Kidney epithelial cell (primary cell): ENCODE results near the gene GZMB. TPM values are rescaled to one million over a fixed set of nuclear protein-coding genes. Genes with fewer than 3 reads are reported as not detected.
"Not testable (repeated sequence)": the region's sequence is repeated elsewhere in the genome, so short reads cannot be mapped to it uniquely, and the experiment has no call there.

Source experiments
- DNase-seq: peaks from one replicate; pipeline ENCODE4 v3.0.0-alpha.2; 2010; ENCODE audit warnings: low read depth
- H3K27me3 ChIP-seq: 2 replicates; pipeline ENCODE4 v1.6.0; 2011; ENCODE audit warnings: low read length; ENCODE audit not compliant: control insufficient read depth, insufficient read depth
- H3K36me3 ChIP-seq: 2 replicates; pipeline ENCODE4 v1.5.1; 2011; ENCODE audit warnings: low read length; ENCODE audit not compliant: control insufficient read depth, insufficient read depth
- H3K4me3 ChIP-seq: 2 replicates; pipeline ENCODE4 v1.5.1; 2011; ENCODE audit warnings: low read depth, mild to moderate bottlenecking, control low read depth, low read length
- total RNA-seq: library from RNA; depleted of rRNA; stranded (reverse); fragments of >200 nt; gene quantifications from 2 replicates; pipeline ENCODE4 v1.2.3, GENCODE V29; 2015
- TF ChIP-seq, protein P1 (sequence below): IDR thresholded peaks from 2 replicates; pipeline ENCODE4 v1.5.1; 2011; ENCODE audit warnings: mild to moderate bottlenecking, moderate library complexity, low read length, control low read depth, inconsistent platforms; ENCODE audit not compliant: insufficient read depth, poor library complexity, severe bottlenecking

Gene GZMB
- total RNA-seq, 1 donor from 2014 or later: not detected

DNA sequence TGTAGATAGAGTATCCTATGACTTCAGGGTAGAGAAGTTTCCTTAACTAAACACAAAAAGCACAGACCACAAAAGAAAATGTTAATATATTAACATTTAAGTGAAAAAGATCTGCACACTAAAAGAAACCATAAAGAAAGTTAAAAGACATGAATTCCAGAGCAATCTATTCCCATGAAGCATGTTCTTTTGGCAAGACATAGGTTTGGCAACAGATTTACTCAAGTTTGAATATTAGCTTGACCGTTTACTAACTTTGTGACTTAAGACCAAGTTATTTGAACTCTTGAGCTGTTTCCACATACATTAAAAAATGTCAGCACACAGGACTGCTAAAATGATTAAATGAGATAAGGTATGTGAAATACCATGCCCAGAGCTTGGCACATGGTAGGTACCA lies 35.7 kb upstream of the GZMB start:
- H3K4me3 ChIP-seq: no peak overlapping the region

DNA sequence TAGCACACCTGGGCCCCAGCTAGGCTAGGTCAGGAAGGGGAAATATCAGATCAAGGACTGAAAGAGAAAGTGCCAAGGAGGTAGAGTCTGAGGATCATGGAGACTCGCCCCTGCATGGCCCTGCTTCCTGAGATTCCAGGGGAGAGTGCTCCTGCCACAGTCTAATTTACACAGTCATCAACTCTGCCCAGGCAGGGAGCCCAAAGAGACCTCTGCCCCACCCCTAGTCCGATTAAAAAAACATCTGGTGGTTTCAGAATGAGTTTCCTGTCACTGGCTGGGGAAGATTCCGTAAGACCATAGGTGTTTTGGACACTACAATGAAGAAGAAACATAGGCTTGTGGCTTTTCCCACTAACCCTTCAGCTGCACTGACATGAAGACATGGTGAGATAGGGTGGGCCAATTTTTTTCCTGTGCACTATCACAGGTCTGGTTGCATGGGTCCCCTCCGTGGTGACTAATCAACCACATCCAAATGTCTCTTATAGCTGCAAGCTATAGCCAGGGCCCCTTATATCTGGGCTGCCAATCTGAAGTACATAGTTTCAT lies 31.5 kb upstream of the GZMB start:
- no peaks in the 10 kb centered on the region for H3K27me3 ChIP-seq
- no peak overlapping the region for H3K4me3 ChIP-seq
- TF ChIP-seq, protein P1, sequence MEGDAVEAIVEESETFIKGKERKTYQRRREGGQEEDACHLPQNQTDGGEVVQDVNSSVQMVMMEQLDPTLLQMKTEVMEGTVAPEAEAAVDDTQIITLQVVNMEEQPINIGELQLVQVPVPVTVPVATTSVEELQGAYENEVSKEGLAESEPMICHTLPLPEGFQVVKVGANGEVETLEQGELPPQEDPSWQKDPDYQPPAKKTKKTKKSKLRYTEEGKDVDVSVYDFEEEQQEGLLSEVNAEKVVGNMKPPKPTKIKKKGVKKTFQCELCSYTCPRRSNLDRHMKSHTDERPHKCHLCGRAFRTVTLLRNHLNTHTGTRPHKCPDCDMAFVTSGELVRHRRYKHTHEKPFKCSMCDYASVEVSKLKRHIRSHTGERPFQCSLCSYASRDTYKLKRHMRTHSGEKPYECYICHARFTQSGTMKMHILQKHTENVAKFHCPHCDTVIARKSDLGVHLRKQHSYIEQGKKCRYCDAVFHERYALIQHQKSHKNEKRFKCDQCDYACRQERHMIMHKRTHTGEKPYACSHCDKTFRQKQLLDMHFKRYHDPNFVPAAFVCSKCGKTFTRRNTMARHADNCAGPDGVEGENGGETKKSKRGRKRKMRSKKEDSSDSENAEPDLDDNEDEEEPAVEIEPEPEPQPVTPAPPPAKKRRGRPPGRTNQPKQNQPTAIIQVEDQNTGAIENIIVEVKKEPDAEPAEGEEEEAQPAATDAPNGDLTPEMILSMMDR: no peak
- H3K36me3 ChIP-seq: no peaks in the 10 kb centered on the region
- DNase-seq: no peak

More for the DNA sequence above, 35.7 kb upstream of the GZMB start:
- TF ChIP-seq, protein P1: no peak
- no peak for DNase-seq
- no peaks in the 10 kb centered on the region for H3K36me3 ChIP-seq
- no peaks in the 10 kb centered on the region for H3K27me3 ChIP-seq

DNA sequence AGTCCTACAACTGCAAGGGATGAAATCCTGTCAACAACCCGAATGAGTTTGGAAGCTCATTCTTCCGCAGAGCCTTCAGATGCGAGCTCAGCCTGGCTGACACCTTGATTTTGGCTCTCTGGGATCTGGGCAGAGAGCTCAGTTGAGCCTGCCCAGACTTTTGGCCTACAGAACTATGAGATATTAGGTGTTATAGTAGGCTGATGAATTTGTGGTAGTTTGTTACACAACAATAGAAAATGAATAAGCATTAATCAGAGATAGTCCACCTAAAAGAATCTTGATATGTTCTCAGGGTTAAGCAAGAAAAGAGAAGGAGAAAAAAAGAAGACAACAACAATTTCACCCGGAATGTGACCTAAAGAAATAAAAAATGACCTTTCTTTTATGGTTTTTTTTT lies 30.4 kb upstream of the GZMB start:
- H3K4me3 ChIP-seq: no peak overlapping the region
- no peaks in the 10 kb centered on the region for H3K27me3 ChIP-seq
- TF ChIP-seq, protein P1: no peak
- no peaks in the 10 kb centered on the region for H3K36me3 ChIP-seq
- no peak for DNase-seq

DNA sequence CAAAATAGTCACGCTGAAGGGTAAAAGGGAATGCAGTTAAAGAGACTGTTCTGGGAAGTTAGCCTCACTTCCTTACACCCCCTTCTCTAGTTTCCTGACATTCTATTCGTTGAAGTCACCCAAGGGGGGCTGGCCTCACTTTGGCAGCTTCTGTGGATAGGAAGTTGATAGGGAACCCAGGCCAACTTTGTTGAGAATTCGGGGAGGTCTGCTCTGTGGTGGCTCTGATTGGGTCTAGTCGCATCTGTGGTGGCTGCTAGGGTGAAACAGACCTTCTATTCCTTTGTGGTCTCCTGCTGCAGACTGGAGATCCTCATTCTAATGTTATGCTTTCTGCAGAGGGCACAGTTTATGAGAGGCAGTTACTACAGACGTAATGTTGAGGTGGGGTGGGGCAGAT lies 28.8 kb upstream of the GZMB start:
- TF ChIP-seq, protein P1: no peak
- H3K27me3 ChIP-seq: no peaks in the 10 kb centered on the region
- no peaks in the 10 kb centered on the region for H3K36me3 ChIP-seq
- no peak for DNase-seq
- no peak overlapping the region for H3K4me3 ChIP-seq

DNA sequence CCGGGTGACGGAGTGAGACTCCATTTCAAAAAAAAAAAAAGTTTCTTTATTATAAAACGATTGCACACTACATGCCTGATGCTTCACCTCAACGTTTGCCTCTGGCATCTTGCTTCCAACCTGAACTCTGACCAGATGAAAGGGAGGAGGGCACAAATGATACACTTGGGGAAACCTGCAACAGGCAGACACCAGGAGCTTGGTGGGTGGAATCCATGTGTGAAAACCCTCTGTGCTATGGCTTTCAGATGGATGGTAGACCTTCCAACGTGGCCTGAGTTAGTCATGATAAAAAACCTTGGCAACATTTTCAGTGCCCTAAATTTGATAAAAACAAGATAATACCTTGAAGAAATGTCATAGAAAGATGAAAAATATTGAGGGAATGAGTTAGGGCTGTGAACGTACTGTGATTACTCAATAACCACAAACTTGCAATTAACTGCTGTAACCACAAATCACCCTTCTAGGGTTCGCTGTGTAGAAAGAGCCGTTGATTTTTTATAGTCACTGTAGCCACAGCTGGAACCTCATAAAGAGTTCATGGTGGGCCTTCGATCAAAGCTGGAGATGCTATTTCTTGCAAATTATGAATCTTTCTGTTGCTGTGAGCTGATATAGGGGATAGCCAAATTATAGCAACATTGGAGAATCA lies 26.1 kb upstream of the GZMB start:
- H3K4me3 ChIP-seq: no peak overlapping the region
- H3K27me3 ChIP-seq: no peaks in the 10 kb centered on the region
- TF ChIP-seq, protein P1: no peak
- no peak for DNase-seq
- H3K36me3 ChIP-seq: no peaks in the 10 kb centered on the region

DNA sequence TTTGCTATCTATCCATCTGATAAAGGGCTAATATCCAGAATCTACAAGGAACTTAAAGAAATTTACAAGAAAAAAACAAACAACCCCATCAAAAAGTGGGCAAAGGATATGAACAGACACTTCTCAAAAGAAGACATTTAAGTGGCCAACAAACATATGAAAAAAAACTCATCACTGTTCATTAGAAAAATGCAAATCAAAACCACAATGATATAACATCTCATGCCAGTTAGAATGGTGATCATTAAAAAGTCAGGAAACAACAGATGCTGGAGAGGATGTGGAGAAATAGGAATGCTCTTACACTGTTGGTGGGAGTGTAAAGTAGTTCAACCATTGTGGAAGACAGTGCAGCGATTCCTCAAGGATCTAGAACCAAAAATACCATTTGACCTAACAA lies 14.4 kb upstream of the GZMB start:
- DNase-seq, H3K4me3 ChIP-seq, H3K27me3 ChIP-seq, H3K36me3 ChIP-seq: not testable (repeated sequence)
